Coronary artery (tissue), 2 donors: Measurements from ENCODE around the gene PTPN14.

ENCODE experiments used
- DNase-seq: peaks from one replicate; pipeline ENCODE4 v3.0.0-alpha.2; 2017; ENCODE audit warnings: low spot score
- H3K27ac ChIP-seq, 2 donors: fragments of 200-600 bp; sonication (generic); one replicate each; pipeline ENCODE4 v1.5.1; 2016 to 2019
- H3K4me3 ChIP-seq: fragments of 200-600 bp; sonication (generic); 2 replicates; pipeline ENCODE4 v1.5.1; 2016; ENCODE audit warnings: mild to moderate bottlenecking, moderate library complexity
- TF ChIP-seq, protein P1 (sequence below): fragments of 200-600 bp; sonication (generic); IDR thresholded peaks from one replicate; pipeline ENCODE4 v1.5.1; 2019; ENCODE audit warnings: antibody characterized with exemption

Gene PTPN14

DNA sequence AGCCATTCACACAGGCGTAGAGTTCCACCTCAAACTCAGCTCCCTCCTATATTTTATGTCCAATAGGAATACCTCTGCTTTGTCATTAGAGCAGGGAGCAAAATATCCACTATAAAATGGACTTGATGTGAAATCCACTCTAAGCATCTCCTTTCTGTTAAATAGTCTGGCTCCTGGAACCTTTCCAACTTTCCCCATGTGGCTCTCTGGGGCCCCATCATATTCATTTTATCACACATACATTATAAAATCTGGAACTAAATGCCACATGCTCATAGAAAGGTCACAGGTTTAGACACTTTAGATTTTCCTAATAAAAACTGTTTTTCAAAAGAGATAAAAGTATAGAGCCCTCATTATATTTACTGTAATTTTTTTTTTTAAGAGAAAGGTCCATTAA, 82.1 kb downstream of the PTPN14 start:
- DNase-seq = no peak
- H3K27ac ChIP-seq = no peak overlapping the region
- no peak overlapping the region for H3K4me3 ChIP-seq
- TF ChIP-seq, protein P1, sequence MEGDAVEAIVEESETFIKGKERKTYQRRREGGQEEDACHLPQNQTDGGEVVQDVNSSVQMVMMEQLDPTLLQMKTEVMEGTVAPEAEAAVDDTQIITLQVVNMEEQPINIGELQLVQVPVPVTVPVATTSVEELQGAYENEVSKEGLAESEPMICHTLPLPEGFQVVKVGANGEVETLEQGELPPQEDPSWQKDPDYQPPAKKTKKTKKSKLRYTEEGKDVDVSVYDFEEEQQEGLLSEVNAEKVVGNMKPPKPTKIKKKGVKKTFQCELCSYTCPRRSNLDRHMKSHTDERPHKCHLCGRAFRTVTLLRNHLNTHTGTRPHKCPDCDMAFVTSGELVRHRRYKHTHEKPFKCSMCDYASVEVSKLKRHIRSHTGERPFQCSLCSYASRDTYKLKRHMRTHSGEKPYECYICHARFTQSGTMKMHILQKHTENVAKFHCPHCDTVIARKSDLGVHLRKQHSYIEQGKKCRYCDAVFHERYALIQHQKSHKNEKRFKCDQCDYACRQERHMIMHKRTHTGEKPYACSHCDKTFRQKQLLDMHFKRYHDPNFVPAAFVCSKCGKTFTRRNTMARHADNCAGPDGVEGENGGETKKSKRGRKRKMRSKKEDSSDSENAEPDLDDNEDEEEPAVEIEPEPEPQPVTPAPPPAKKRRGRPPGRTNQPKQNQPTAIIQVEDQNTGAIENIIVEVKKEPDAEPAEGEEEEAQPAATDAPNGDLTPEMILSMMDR = no peak

DNA sequence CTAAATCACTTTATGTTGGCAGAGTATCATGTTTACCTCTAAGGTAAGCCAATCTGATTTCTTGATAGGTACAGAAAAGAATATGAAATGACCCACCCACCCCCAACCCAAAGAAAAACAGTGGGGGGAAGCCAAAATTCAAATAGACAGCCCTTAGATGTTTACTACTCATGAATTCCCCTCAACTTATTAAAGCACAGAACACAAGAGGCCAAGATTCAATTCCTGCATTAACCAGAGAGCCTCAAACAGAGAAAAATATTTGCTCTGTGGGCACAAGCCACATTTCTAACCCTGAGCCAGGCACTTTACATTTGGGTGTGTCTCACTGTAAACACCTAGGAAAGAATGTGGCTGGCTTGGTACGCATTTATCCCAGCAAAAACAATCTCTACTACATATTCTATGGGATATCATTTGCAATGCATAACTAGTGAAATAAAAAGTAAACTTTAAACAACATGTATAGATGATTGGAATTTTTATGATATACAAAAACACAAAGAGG, 84.3 kb downstream of the PTPN14 start:
- Histone ChIP-seq H3K27ac (no peak overlapping the region), H3K4me3 (no peak overlapping the region)
- no peak for DNase-seq
- TF ChIP-seq, protein P1 = no peak

DNA sequence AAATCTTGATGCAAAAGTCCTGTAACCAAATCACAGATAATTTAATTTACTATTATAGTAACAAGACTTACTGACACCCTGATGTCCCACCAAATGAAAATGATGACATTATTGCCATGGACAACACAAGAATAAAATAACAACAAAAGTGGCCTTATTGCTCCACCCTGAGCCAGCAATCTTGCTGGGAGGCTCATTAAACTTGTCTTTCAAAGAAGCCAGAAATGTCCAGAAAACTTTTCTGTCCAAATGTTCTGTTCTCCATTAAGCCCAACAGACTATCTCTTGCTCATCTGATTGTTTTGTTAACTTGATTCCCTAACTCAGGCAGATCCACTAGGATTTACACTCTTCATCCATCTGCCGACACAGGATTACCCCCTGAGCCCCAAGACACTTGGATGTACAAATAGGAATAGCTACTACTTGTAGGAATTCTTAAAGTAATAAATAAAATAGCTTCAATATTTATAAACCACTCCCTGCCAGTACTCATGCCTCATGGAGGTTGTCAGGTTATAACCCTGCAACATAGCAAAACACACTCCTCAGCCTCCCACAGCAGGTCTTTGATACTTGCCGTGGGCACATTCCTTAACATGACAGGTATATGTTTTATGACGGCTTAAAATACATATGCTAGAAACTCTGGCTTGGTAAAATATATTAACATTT, 84.9 kb downstream of the PTPN14 start:
- Histone ChIP-seq H3K4me3 (no peak overlapping the region), H3K27ac (no peak overlapping the region)
- TF ChIP-seq, protein P1 = no peak
- DNase-seq = no peak

DNA sequence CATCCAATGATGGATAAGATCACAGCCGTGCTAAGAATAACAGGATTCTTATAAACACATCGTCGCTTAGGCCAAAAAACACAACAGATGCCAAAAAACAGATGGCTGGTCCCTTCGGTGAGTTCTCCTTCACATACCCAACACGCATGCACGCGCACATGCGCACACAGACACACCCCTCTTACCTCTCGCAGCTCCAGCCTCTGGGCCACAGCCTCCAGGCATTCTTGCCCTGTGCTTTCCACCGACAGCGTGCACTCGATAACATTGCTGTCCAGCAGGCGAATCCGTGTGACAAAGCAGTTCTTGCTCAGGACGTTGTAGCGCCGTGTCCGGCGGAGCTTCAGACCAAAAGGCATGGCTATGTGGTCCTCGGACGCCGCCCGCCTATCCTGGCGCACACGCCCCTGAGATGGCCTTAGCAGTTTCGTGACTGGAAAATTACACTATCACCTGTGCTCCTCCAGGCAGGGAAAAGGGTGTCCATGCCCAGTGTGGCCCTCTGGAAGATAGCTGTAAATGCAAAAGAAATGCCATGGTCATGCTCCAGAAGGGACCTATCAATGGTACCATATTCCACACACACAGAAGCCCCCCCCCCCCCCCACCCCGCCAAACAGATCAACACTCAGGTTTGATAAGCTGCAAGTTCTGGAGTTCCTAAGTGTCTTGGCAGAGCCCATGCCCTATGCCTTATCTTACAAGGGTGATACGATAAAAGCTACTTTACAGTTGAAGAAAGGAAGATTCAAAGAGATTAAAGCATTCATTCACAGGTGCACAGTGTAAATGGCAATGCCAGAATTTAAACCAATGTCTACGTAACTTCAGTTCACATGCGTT, 86.7 kb downstream of the PTPN14 start:
- no peak for DNase-seq
- Histone ChIP-seq H3K27ac (no peak overlapping the region), H3K4me3 (no peak overlapping the region)
- TF ChIP-seq, protein P1 = no peak

DNA sequence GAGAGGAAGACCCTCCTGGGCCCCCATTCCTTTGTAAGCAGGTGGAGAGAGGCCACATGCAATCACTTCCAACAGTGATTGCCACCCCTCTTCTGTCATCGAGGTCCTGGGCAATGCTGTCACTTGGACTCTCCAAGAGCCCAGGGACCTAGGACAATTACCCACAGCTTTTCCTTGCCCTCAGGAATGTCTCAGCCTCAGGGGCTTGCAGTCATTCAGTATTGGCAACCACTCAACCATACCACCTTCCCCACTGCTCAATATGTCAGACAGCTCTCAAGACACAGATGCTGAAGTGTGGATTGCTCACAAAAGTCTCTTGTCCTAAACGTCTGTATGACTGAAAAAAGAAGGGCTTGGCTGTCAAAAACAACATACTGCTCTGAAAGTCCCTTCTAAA, 87.8 kb downstream of the PTPN14 start:
- Histone ChIP-seq H3K27ac (no peak overlapping the region), H3K4me3 (no peak overlapping the region)
- no peak for DNase-seq
- TF ChIP-seq, protein P1 = no peak

DNA sequence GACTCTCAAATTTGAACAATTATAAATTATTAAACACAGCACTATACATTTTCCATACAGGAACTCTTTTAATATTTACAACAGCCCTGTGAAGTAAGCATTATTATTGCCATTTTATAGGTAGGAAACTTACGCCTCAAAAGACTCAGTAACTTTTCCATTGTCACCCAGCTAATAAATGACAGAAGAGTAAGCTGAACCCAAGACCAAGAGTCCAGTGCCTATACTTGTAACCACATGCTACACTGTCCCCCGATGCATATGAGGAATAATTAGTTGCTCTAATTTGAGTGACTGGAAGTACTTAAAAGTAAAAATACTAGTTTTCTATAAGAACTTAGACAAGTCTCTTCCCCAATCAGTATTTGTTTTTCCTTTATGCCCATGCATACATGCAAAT, 88.5 kb downstream of the PTPN14 start:
- Histone ChIP-seq H3K4me3 (no peak overlapping the region), H3K27ac (no peak overlapping the region)
- TF ChIP-seq, protein P1 = no peak
- no peak for DNase-seq
